Measurements from ENCODE around the gene ICAM1.

- TF ChIP-seq CTCF (IDR thresholded peaks at IDR 0.05; ENCODE audit: poor library complexity, severe bottlenecking) (no peak), EZH2 (IDR thresholded peaks at IDR 0.05; ENCODE audit: borderline replicate concordance, insufficient read depth, low read length, poor library complexity, severe bottlenecking) (no peak)
Measured at GRCh38 chr19:10258080-10258710, 12.7 kb upstream of the ICAM1 start.
